NOMO-1 treated with DMSO at 0.1 percent for 48 hours (cell line): ENCODE data around the gene STEAP2.
A peak's percentile ranks its signal among the peaks of the same experiment; 100 is the strongest.

Source experiments
- DNase-seq: peaks from one replicate; lab custom pipeline; 2025; ENCODE audit not compliant: unreplicated experiment; lab: John Stamatoyannopoulos, UW

Gene STEAP2

GRCh38 chr7:90192876-90193750 lies 18.4 kb upstream of the STEAP2 start:
- no peak for DNase-seq

- DNase-seq = no peak
Measured at GRCh38 chr7:90194911-90195809, 16.4 kb upstream of the STEAP2 start.

- peak; percentile 68 for DNase-seq
Measured at GRCh38 chr7:90201500-90202195, 9.9 kb upstream of the STEAP2 start.

- no peak for DNase-seq
Measured at GRCh38 chr7:90207956-90208355, 3.6 kb upstream of the STEAP2 start.

GRCh38 chr7:90209776-90210175 lies 1.8 kb upstream of the STEAP2 start:
- no peak for DNase-seq

- DNase-seq = no peak
Measured at GRCh38 chr7:90210475-90210874, 1.1 kb upstream of the STEAP2 start.

GRCh38 chr7:90210981-90211380 lies 559 bp upstream of the STEAP2 start:
- no peak for DNase-seq

GRCh38 chr7:90212149-90212495 lies 582 bp downstream of the STEAP2 start:
- DNase-seq = no peak

GRCh38 chr7:90213521-90213920 lies 2.0 kb downstream of the STEAP2 start:
- DNase-seq = no peak

GRCh38 chr7:90216080-90216674 lies 4.6 kb downstream of the STEAP2 start:
- DNase-seq = no peak

- no peak for DNase-seq
Measured at GRCh38 chr7:90216771-90217170, 5.2 kb downstream of the STEAP2 start.

GRCh38 chr7:90222390-90222789 lies 10.8 kb downstream of the STEAP2 start:
- DNase-seq = no peak

- no peak for DNase-seq
Measured at GRCh38 chr7:90222811-90223725, 11.5 kb downstream of the STEAP2 start.

GRCh38 chr7:90224195-90224594 lies 12.7 kb downstream of the STEAP2 start:
- no peak for DNase-seq

GRCh38 chr7:90225181-90225580 lies 13.6 kb downstream of the STEAP2 start:
- no peak for DNase-seq

GRCh38 chr7:90225601-90226000 lies 14.1 kb downstream of the STEAP2 start:
- no peak for DNase-seq

GRCh38 chr7:90227259-90227658 lies 15.7 kb downstream of the STEAP2 start:
- DNase-seq = no peak

- DNase-seq = no peak
Measured at GRCh38 chr7:90229682-90230081, 18.1 kb downstream of the STEAP2 start.

GRCh38 chr7:90230834-90231233 lies 19.3 kb downstream of the STEAP2 start:
- no peak for DNase-seq

- DNase-seq = no peak
Measured at GRCh38 chr7:90231304-90231703, 19.8 kb downstream of the STEAP2 start.
